Spinal cord (tissue), 10 donors: ENCODE results near the gene DLG2. TPM values are rescaled to one million over a fixed set of nuclear protein-coding genes. Genes with fewer than 3 reads are reported as not detected.

Experiments used
- DNase-seq, 6 donors: peaks; one replicate each; pipeline versions ENCODE4 v3.0.0 to v3.0.0-alpha.2; 2013 to 2015; ENCODE audit warnings: low spot score in 6 of 6, low read depth in 4 of 6
- H3K27ac ChIP-seq: one replicate; pipeline ENCODE4 v1.5.1; 2013; ENCODE audit warnings: low read depth, low read length, control low read depth
- H3K27me3 ChIP-seq: one replicate; pipeline ENCODE4 v1.6.1; 2013; ENCODE audit warnings: low read length; ENCODE audit not compliant: control insufficient read depth, insufficient read depth
- H3K36me3 ChIP-seq: one replicate; pipeline ENCODE4 v1.6.1; 2013; ENCODE audit warnings: low read length; ENCODE audit not compliant: control insufficient read depth, insufficient read depth
- H3K4me1 ChIP-seq: one replicate; pipeline ENCODE4 v1.6.1; 2013; ENCODE audit warnings: low read length; ENCODE audit not compliant: control insufficient read depth, insufficient read depth
- H3K4me3 ChIP-seq: one replicate; pipeline ENCODE4 v1.5.1; 2013; ENCODE audit warnings: low read depth, low read length, control low read depth
- H3K9me3 ChIP-seq: one replicate; pipeline ENCODE4 v1.6.1; 2013; ENCODE audit warnings: low read length; ENCODE audit not compliant: control insufficient read depth, insufficient read depth
- WGBS: methylation state at CpG from one replicate; pipeline ENCODE4 v1.1.5; 2013; ENCODE audit warnings: missing lambda C conversion rate; ENCODE audit not compliant: insufficient coverage; 5-methylcytosine and 5-hydroxymethylcytosine counted together
- polyA plus RNA-seq, 2 donors: library from polyadenylated mRNA; unstranded; fragments of 120-200 nt; gene quantifications; one replicate each; pipeline ENCODE4 v1.2.1, GENCODE V29; 2013; ENCODE audit not compliant: insufficient read length in 2 of 2
- total RNA-seq, 2 donors: library from RNA; depleted of rRNA in 1 of 2; stranded (reverse); fragments of 120-200 nt in 1 of 2; fragments of >200 nt in 1 of 2; gene quantifications; one replicate each; pipeline versions ENCODE4 v1.2.3 to v1.2.4, GENCODE V29; 2013 to 2014
- donor health status: healthy.

The DLG2 gene
- total and polyA plus RNA-seq, 4 donors: 37.7 to 111 (median 49.0) TPM

GRCh38 chr11:84751371-84751770, 875.8 kb downstream of the DLG2 start:
- DNase-seq: no peak
- Histone ChIP-seq H3K27ac (no peak overlapping the region), H3K4me3 (no peak overlapping the region), H3K9me3 (no peaks in the 10 kb centered on the region), H3K4me1 (no peaks in the 10 kb centered on the region), H3K27me3 (no peaks in the 10 kb centered on the region), H3K36me3 (no peaks in the 10 kb centered on the region)
- WGBS: no CpG with 5 or more reads among the region's 2 CpGs

DNA sequence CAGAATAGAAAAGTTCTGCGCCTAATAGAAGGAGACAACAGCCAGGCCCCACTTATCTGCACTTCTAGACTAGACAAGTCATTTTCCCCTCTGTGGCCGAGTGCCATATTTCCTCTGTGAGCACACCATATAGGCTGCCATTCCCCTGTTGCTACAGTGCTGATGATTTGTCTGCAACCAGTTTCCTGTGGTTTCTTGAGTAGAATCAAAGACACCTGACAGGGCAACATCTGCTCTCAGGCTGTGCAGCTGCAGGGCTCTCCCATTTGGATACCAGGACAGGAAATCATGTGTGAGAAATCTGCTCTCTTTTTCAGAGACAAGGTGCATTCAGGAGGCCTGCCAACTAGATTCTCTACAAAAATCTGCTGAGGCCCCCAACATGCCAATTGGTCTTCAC, 879.3 kb downstream of the DLG2 start:
- no peaks in the 10 kb centered on the region for H3K9me3 ChIP-seq
- WGBS: 81% methylated on average over 2 of the region's 2 CpGs
- DNase-seq: peak in 2 of 6 donors; percentile 3 to 28
- H3K4me1 ChIP-seq: no peaks in the 10 kb centered on the region
- H3K4me3 ChIP-seq: no peak overlapping the region
- no peaks in the 10 kb centered on the region for H3K36me3 ChIP-seq
- no peak overlapping the region for H3K27ac ChIP-seq
- H3K27me3 ChIP-seq: no peaks in the 10 kb centered on the region

- no peak for DNase-seq
- Histone ChIP-seq H3K36me3 (no peaks in the 10 kb centered on the region), H3K27me3 (no peaks in the 10 kb centered on the region), H3K9me3 (no peaks in the 10 kb centered on the region), H3K27ac (no peak overlapping the region), H3K4me1 (no peaks in the 10 kb centered on the region), H3K4me3 (no peak overlapping the region)
- no CpG with 5 or more reads among the region's 1 CpG for WGBS
Observed at GRCh38 chr11:84740050-84740449, 887.1 kb downstream of the DLG2 start.

DNA sequence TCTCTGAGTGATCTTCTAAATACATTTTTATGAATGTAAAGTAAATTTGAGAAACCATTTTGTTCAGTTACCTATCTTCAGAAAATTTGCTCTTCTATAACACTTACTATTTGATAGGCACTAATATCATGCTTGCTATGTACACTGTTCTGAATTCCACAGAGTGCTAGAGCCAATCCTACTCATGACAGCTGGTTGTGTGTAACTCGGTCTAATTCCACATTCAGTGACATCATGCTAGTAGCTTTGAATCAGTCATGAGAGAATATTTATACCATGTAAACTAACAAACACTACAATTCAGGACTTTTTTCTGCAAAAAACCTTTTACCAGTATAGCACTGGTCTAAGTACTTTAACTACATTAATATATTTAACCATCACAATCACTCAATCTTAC, 902.9 kb downstream of the DLG2 start:
- H3K27me3 ChIP-seq: no peaks in the 10 kb centered on the region
- peak in 1 of 6 donors; percentile 18 for DNase-seq
- no CpG with 5 or more reads among the region's 1 CpG for WGBS
- no peak overlapping the region for H3K27ac ChIP-seq
- peaks cover 12% of the 10 kb centered on the region for H3K4me1 ChIP-seq
- H3K36me3 ChIP-seq: no peaks in the 10 kb centered on the region
- H3K4me3 ChIP-seq: no peak overlapping the region
- no peaks in the 10 kb centered on the region for H3K9me3 ChIP-seq

DNA sequence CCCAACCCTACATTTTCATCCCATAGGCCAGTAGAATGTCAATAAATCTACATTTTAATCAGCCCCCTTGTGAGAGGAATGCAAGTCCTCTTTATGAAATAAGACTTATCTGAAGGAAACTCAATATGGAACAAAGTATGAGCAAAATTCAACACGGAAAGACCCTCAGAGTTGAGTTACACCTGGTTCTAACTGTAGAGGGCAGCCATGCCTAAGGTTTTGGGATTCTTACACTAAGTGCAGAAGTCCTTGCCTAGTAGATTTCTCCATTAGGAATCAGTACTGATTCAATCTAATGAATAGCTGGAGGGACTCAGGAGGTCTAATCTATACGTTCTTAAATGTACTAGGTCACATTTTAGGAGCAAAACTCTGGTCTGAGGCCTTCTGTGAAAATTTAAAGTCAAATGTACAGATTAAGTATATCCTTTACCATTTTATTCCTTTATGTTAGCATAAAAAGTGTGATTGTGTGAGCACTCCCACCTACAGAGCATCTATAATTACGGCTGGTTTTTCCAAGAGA, 904.5 kb downstream of the DLG2 start:
- H3K36me3 ChIP-seq: no peaks in the 10 kb centered on the region
- no peak overlapping the region for H3K4me3 ChIP-seq
- no peaks in the 10 kb centered on the region for H3K27me3 ChIP-seq
- no peak overlapping the region for H3K27ac ChIP-seq
- WGBS: 20% methylated on average over 1 of the region's 3 CpGs
- H3K4me1 ChIP-seq: peaks cover 12% of the 10 kb centered on the region
- no peaks in the 10 kb centered on the region for H3K9me3 ChIP-seq
- peak in 2 of 6 donors; percentile 27 to 80 for DNase-seq

DNA sequence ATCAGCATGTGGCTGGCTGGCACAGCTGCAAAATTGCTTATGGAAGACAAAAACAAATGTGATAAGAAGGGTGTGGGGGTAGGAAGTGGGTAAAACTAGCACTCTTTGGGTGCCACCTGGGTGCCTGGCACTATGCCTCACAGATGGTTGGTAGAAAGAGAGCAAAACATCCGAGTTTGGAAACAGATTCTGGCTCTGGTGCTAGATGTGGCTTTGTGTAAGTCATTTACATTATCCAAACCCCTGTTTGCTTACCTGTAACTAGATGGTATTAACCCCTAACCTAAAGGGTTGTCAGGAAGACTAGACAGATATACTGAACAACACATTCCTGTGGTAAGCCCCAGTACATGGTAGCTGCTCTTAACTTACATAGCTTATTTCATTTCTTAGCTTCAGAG, 905.6 kb downstream of the DLG2 start:
- Histone ChIP-seq H3K4me1 (peaks cover 12% of the 10 kb centered on the region), H3K9me3 (no peaks in the 10 kb centered on the region), H3K4me3 (no peak overlapping the region), H3K36me3 (no peaks in the 10 kb centered on the region), H3K27me3 (no peaks in the 10 kb centered on the region), H3K27ac (no peak overlapping the region)
- peak in 2 of 6 donors; percentile 42 to 73 for DNase-seq
- no CpG with 5 or more reads among the region's 1 CpG for WGBS

GRCh38 chr11:84720706-84721402, 906.3 kb downstream of the DLG2 start:
- H3K4me1 ChIP-seq: peaks cover 12% of the 10 kb centered on the region
- H3K9me3 ChIP-seq: no peaks in the 10 kb centered on the region
- peak in 2 of 6 donors; percentile 71 to 80 for DNase-seq
- WGBS: 1% methylated on average over 27 of the region's 29 CpGs
- no peaks in the 10 kb centered on the region for H3K27me3 ChIP-seq
- no peak overlapping the region for H3K27ac ChIP-seq
- peak overlapping the region; percentile 49 for H3K4me3 ChIP-seq
- no peaks in the 10 kb centered on the region for H3K36me3 ChIP-seq

DNA sequence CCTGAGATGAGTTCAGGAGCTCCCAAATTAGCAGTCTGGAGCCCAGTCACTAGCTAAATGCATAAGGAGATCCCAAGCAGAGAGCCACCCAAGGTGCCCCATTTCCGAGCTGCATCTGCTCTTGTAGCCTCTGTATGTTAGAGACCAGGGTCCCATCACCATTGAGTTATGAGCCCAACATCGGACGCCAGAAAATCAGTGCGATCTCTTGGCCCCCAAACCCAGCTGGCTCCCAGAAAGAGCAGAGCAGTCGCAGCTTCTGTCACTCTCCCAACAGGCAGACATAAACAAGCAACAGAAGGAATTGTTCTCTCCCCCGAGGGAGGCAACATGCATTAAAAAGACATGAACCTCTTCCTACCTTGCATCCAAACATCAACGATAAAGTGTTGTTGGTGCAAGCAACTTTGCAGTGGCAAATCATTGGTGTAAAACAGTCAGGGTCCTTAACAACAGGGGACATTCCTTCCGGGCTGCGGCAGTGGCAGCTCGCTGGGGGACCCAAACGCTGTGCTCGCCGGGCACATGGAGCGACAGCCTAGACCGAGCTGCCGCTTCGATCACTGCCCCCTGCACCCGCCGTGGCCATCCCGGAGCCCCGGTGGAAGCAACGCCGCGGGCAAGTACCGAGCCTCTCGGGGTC, 907.1 kb downstream of the DLG2 start:
- 1% methylated on average over 16 of the region's 26 CpGs for WGBS

DNA sequence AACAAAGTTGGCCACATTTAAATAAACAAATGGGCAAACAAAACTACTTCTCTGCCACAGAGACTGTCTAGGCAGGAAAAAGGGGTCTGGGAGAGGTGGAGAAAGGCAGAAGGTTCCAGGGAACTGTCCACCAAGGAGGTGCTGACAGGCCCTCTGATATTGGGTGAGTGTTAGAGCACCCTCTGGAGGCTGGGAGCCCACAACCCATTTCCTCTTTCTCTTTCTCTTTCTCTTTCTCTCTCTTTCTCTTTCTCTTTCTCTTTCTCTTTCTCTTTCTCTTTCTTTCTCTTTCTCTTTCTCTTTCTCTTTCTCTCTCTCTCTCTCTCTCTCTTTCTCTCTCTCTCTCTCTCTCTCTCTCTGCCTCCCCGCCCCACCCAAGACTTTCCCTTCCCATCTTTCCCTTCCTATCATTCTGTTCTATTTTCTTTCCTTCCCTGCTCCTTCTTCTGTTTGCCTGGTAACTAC, 912.8 kb downstream of the DLG2 start:
- Histone ChIP-seq H3K9me3 (no peaks in the 10 kb centered on the region), H3K4me1 (no peaks in the 10 kb centered on the region), H3K36me3 (no peaks in the 10 kb centered on the region), H3K4me3 (no peak overlapping the region), H3K27me3 (no peaks in the 10 kb centered on the region), H3K27ac (no peak overlapping the region)
- WGBS: no CpG with 5 or more reads among the region's 1 CpG
- DNase-seq: peak in 2 of 6 donors; percentile 37 to 73

More for the DNA sequence above, 907.1 kb downstream of the DLG2 start:
- no peaks in the 10 kb centered on the region for H3K27me3 ChIP-seq
- no peaks in the 10 kb centered on the region for H3K36me3 ChIP-seq
- H3K4me1 ChIP-seq: peaks cover 12% of the 10 kb centered on the region
- DNase-seq: peak in 2 of 6 donors; percentile 70 to 76
- H3K9me3 ChIP-seq: no peaks in the 10 kb centered on the region
- no peak overlapping the region for H3K27ac ChIP-seq
- H3K4me3 ChIP-seq: peak overlapping the region; percentile 49
